GM12878 (cell line): ENCODE data around the gene WHRN. TPM values are rescaled to one million over a fixed set of nuclear protein-coding genes. Genes with fewer than 3 reads are reported as not detected.

ENCODE experiments used
- ATAC-seq: fragments of 200-7000 bp; cut with Tn5 transposase; 3 replicates; pipeline ENCODE4 v1.9.1; 2020; ENCODE audit warnings: mild to moderate bottlenecking, moderate library complexity
- BruUV-seq: library from RNA; stranded (reverse); fragments of 400-500 nt; replicated peaks from 2 replicates; lab custom pipeline; 2021; lab: Mats Ljungman, UMichigan
- CTCF ChIA-PET: fragments of 300-600 bp; sonication (Branson Sonifier 250); formaldehyde crosslinking; extraction: SDS; loops from one replicate; lab custom pipeline; 2021; ENCODE audit warnings: inconsistent platforms; lab: Yijun Ruan, JAX
- POLR2A ChIA-PET: fragments of 350-600 bp; formaldehyde crosslinking; extraction: SDS; loops from one replicate; lab custom pipeline; 2021; ENCODE audit warnings: inconsistent platforms; lab: Charles Lee
- RAD21 ChIA-PET: fragments of 300-600 bp; sonication (Branson Sonifier 250); formaldehyde crosslinking; loops from one replicate; lab custom pipeline; 2023; ENCODE audit warnings: antibody characterized with exemption; ENCODE audit not compliant: unreplicated experiment; lab: Charles Lee
- SMC1A ChIA-PET: fragments of 300-600 bp; sonication (Branson Sonifier 250); formaldehyde crosslinking; loops from one replicate; lab custom pipeline; 2023; ENCODE audit not compliant: unreplicated experiment, uncharacterized antibody; lab: Charles Lee
- DNase-seq: peaks from one replicate; pipeline ENCODE4 v3.0.0-alpha.2; 2011; ENCODE audit warnings: low read depth, low spot score
- FAIRE-seq: peaks from 3 replicates; lab custom pipeline; 2011; peaks lifted over from hg19 to GRCh38; lab: Jason Lieb, UNC
- H2AFZ ChIP-seq: 2 replicates; pipeline ENCODE4 v1.6.0; 2011; ENCODE audit warnings: low read depth, low read length, control low read depth; ENCODE audit not compliant: control insufficient read depth
- H3K27ac ChIP-seq: 2 replicates; pipeline ENCODE4 v1.5.1; 2011; ENCODE audit warnings: control low read depth; ENCODE audit not compliant: control insufficient read depth, insufficient read depth
- H3K27me3 ChIP-seq, 2 experiments: replicated peaks in 1 of 2; 2 replicates each; pipeline versions ENCODE4 v1.6.0 to v1.6.1; 2011; ENCODE audit warnings: low read length in 1 of 2; ENCODE audit not compliant: control insufficient read depth in 2 of 2, insufficient read depth in 2 of 2
- H3K36me3 ChIP-seq, 2 experiments: 2 replicates each; pipeline ENCODE4 v1.5.1; 2011; ENCODE audit warnings: low read length in 1 of 2; ENCODE audit not compliant: control insufficient read depth in 2 of 2, insufficient read depth in 2 of 2
- H3K4me1 ChIP-seq: 2 replicates; pipeline ENCODE4 v1.6.1; 2011; ENCODE audit warnings: mild to moderate bottlenecking, low read length, moderate library complexity, mixed read lengths; ENCODE audit not compliant: control insufficient read depth, insufficient read depth
- H3K4me2 ChIP-seq: 2 replicates; pipeline ENCODE4 v1.6.0; 2011; ENCODE audit warnings: control low read depth; ENCODE audit not compliant: control insufficient read depth, insufficient read depth
- H3K4me3 ChIP-seq: fragments of 200-600 bp; sonication (generic); 2 replicates; pipeline ENCODE4 v1.5.1; 2016
- H3K79me2 ChIP-seq: 2 replicates; pipeline ENCODE4 v1.6.0; 2011; ENCODE audit warnings: low read length; ENCODE audit not compliant: control insufficient read depth, insufficient read depth
- H3K9ac ChIP-seq: 2 replicates; pipeline ENCODE4 v1.8.0; 2011; ENCODE audit warnings: low read length, control low read depth, mixed read lengths; ENCODE audit not compliant: control insufficient read depth, insufficient read depth
- H3K9me3 ChIP-seq: replicated peaks from 3 replicates; pipeline ENCODE4 v1.5.1; 2011; ENCODE audit warnings: mild to moderate bottlenecking, low read length; ENCODE audit not compliant: control insufficient read depth, insufficient read depth
- H4K20me1 ChIP-seq: 2 replicates; pipeline ENCODE4 v1.6.0; 2011; ENCODE audit not compliant: control insufficient read depth, insufficient read depth
- CREM ChIP-seq: IDR thresholded peaks from 2 replicates; pipeline ENCODE4 v1.6.1; 2014; ENCODE audit warnings: antibody characterized with exemption, low read depth
- IKZF1 ChIP-seq: fragments of 450-650 bp; conservative IDR thresholded peaks from 2 replicates; pipeline ENCODE4 v1.6.1; 2017; ENCODE audit warnings: antibody characterized with exemption, mild to moderate bottlenecking
- JUNB ChIP-seq: IDR thresholded peaks from 2 replicates; pipeline ENCODE4 v1.6.1; 2016; ENCODE audit warnings: antibody characterized with exemption, mild to moderate bottlenecking
- KAT2A ChIP-seq: conservative IDR thresholded peaks from 2 replicates; pipeline ENCODE4 v1.6.1; 2011; ENCODE audit warnings: low read depth, low read length; ENCODE audit not compliant: control insufficient read depth
- MEF2B ChIP-seq: fragments of 450-650 bp; IDR thresholded peaks from 2 replicates; pipeline ENCODE4 v1.6.1; 2018; ENCODE audit warnings: mild to moderate bottlenecking, moderate library complexity; ENCODE audit not compliant: partially characterized antibody, poor library complexity, severe bottlenecking
- NFYB ChIP-seq: IDR thresholded peaks from 2 replicates; pipeline ENCODE4 v1.6.1; 2011; ENCODE audit warnings: low read depth, mild to moderate bottlenecking, low read length, improper control_type of control experiment, moderate library complexity; ENCODE audit not compliant: insufficient read depth
- NR2C2 ChIP-seq: IDR thresholded peaks from 2 replicates; pipeline ENCODE4 v1.6.1; 2011; ENCODE audit warnings: borderline replicate concordance, low read depth; ENCODE audit not compliant: control insufficient read depth, insufficient read length
- PAX5 ChIP-seq: IDR thresholded peaks from 2 replicates; pipeline ENCODE4 v1.6.1; 2011; ENCODE audit warnings: low read depth, low read length, borderline replicate concordance
- POLR2AphosphoS2 ChIP-seq: IDR thresholded peaks from 2 replicates; pipeline ENCODE4 v1.6.1; 2011; ENCODE audit warnings: low read depth, mild to moderate bottlenecking, low read length, improper control_type of control experiment, moderate library complexity
- RELA ChIP-seq: fragments of 450-650 bp; IDR thresholded peaks from 2 replicates; pipeline ENCODE4 v1.8.0; 2014; ENCODE audit warnings: borderline replicate concordance; ENCODE audit not compliant: partially characterized antibody
- SRF ChIP-seq, 2 experiments: IDR thresholded peaks; 2 replicates each; pipeline ENCODE4 v1.6.1; 2011; ENCODE audit warnings: low read depth in 2 of 2, low read length in 2 of 2, mild to moderate bottlenecking in 1 of 2, moderate library complexity in 1 of 2
- STAT1 ChIP-seq: fragments of 450-650 bp; conservative IDR thresholded peaks from 2 replicates; pipeline ENCODE4 v1.6.1; 2014; ENCODE audit warnings: antibody characterized with exemption, mild to moderate bottlenecking
- ZNF274 ChIP-seq: IDR thresholded peaks from one replicate; pipeline ENCODE4 v1.8.0; 2011; ENCODE audit not compliant: insufficient read length, insufficient read depth
- ZSCAN29 ChIP-seq: fragments of 450-650 bp; IDR thresholded peaks from 2 replicates; pipeline ENCODE4 v1.6.1; 2017; ENCODE audit warnings: mild to moderate bottlenecking, moderate library complexity
- WGBS: methylation state at CpG from one replicate; pipeline ENCODE4 v1.1.6; 2016; ENCODE audit warnings: low lambda C conversion rate; ENCODE audit not compliant: insufficient replicate concordance, insufficient coverage; ENCODE audit errors: missing lambda C conversion rate; 5-methylcytosine and 5-hydroxymethylcytosine counted together
- in situ Hi-C: fragments of 300-500 bp; cut with MboI; formaldehyde crosslinking; loops from 9 replicates; pipeline ENCODE4 v1.14.3; 2018; ENCODE audit warnings: mixed read lengths
- intact Hi-C: fragments of 100-400 bp; cut with micrococcal nuclease; formaldehyde crosslinking; loops from one replicate; pipeline ENCODE4 v1.14.2; 2022; ENCODE audit not compliant: unreplicated experiment
- polyA plus RNA-seq, 11 experiments: library from polyadenylated mRNA; depleted of rRNA in 4 of 11; unstranded in 6 of 11; stranded (reverse) in 5 of 11; fragments of >200 nt; fragmentation: Nextera tagmentation in 4 of 11; fragmentation: Illumina TruSeq in 1 of 11; extraction: Ambion mirVana in 4 of 11; extraction: Trizol in 1 of 11; gene quantifications; 1 replicate in 1 of 11; 2 replicates in 10 of 11; pipeline versions ENCODE4 v1.2.1 to v1.2.3, GENCODE V29; 2011 to 2016; ENCODE audit warnings: inconsistent platforms in 2 of 11, missing spikeins in 2 of 11, low read depth in 1 of 11
- total RNA-seq, 4 experiments: library from RNA; depleted of rRNA in 3 of 4; stranded (reverse); fragments of >200 nt in 3 of 4; fragmentation: Illumina TruSeq in 1 of 4; extraction: Trizol in 1 of 4; gene quantifications; 2 replicates each; pipeline versions ENCODE4 v1.2.1 to v1.2.3, GENCODE V29; 2013 to 2021
- TF ChIP-seq, protein P1 (sequence below): fragments of 450-650 bp; conservative IDR thresholded peaks from 2 replicates; pipeline ENCODE4 v1.6.1; 2017; ENCODE audit warnings: mild to moderate bottlenecking, moderate library complexity
- TF ChIP-seq, protein P2 (sequence below): fragments of 450-650 bp; IDR thresholded peaks from 2 replicates; pipeline ENCODE4 v1.6.1; 2016; ENCODE audit warnings: mild to moderate bottlenecking
- TF ChIP-seq, protein P3 (sequence below), 3 experiments: IDR thresholded peaks in 2 of 3; conservative IDR thresholded peaks in 1 of 3; 2 replicates each; pipeline ENCODE4 v1.5.1; 2011; ENCODE audit warnings: low read depth in 3 of 3, low read length in 3 of 3, mild to moderate bottlenecking in 3 of 3, control low read depth in 2 of 3, moderate library complexity in 2 of 3, inconsistent platforms in 1 of 3, mixed read lengths in 1 of 3; ENCODE audit not compliant: control insufficient read depth in 2 of 3, insufficient read depth in 1 of 3; ENCODE audit errors: extremely low read depth in 1 of 3

WHRN gene
- total and polyA plus RNA-seq, 10 of the 15 experiments (the other 5 are each of a cell fraction or from before 2014, with no cell fraction given): 0.04 to 18.2 (median 0.68) TPM; not detected in 1

DNA sequence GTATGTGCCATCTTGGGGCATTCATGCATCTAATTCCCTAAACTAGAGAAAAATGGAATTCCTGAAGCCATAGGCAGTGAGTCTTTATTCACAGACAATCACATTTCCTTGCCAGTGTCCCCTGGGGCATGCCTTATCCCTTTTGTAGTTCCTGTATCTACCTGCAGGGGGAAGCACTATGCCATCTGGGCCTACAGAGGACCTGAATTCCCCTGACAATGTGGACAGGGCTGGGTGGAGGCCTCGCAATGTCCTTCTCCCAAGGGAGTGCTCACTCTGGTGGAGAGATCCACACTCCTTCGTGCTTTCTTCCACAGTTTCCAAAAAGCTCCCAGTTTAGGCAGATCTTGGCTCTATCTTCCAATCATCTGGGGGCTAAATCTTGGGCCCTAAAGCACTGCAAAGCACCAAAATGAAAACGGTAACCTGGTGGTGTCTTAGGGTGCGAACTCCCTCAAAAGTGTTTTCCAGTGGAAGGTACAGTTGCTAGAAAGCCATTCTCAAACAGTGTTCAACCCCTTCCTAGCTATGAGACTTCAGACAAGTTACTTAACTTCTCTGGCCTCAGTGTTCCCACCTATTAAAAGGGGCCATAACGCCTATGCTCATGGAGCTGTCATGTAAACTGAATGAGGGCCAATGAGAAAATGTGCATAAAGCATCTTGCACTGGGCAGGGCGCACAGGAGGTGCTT is 17.5 kb downstream of the WHRN start:
- Histone ChIP-seq H3K36me3 (no peaks in the 10 kb centered on the region), H4K20me1 (no peaks in the 10 kb centered on the region), H3K4me2 (no peak overlapping the region), H3K4me3 (no peak overlapping the region), H3K9ac (no peak overlapping the region), H3K27me3 (no peaks in the 10 kb centered on the region), H3K79me2 (no peaks in the 10 kb centered on the region), H2AFZ (no peak overlapping the region), H3K4me1 (peaks cover 15% of the 10 kb centered on the region), H3K9me3 (no peaks in the 10 kb centered on the region; the same call in 2 of the 3 replicates), H3K27ac (no peak overlapping the region)
- RAD21 ChIA-PET: interaction anchor here (0.7 to 6.4 kb wide), 16 partner anchors 10 to 165 kb away, joined by 3 to 104 read pairs (median 5); partner anchors contain the start of genes ATP6V1G1 and WHRN
- POLR2A ChIA-PET: interaction anchor here (0.7 to 6.4 kb wide), 9 partner anchors 10 to 643 kb away, joined by 3 to 85 read pairs (median 4); partner anchors contain the start of genes AKNA and WHRN
- ATAC-seq (peak; percentile 80), FAIRE-seq (peak; percentile 84), DNase-seq (peak; percentile 34)
- in situ Hi-C loops: loop anchor here (5.0 kb wide), 1 partner anchor 165 kb away; no protein-coding TSS in a partner anchor
- CTCF ChIA-PET: interaction anchor here (0.7 to 7.7 kb wide), 22 partner anchors 8 to 527 kb away, joined by 3 to 256 read pairs (median 5); partner anchors contain the start of genes ATP6V1G1 and WHRN
- intact Hi-C loops: loop anchor here (1.0 to 2.0 kb wide), 2 partner anchors 15 to 166 kb away; no protein-coding TSS in a partner anchor
- SMC1A ChIA-PET: interaction anchor here (0.7 to 8.3 kb wide), 23 partner anchors 12 to 167 kb away, joined by 3 to 177 read pairs (median 4); partner anchors contain the start of genes ATP6V1G1 and WHRN
- no TSS peak for BruUV-seq
- WGBS: 15% methylated on average over 6 of the region's 6 CpGs
- TF ChIP-seq, protein P1, sequence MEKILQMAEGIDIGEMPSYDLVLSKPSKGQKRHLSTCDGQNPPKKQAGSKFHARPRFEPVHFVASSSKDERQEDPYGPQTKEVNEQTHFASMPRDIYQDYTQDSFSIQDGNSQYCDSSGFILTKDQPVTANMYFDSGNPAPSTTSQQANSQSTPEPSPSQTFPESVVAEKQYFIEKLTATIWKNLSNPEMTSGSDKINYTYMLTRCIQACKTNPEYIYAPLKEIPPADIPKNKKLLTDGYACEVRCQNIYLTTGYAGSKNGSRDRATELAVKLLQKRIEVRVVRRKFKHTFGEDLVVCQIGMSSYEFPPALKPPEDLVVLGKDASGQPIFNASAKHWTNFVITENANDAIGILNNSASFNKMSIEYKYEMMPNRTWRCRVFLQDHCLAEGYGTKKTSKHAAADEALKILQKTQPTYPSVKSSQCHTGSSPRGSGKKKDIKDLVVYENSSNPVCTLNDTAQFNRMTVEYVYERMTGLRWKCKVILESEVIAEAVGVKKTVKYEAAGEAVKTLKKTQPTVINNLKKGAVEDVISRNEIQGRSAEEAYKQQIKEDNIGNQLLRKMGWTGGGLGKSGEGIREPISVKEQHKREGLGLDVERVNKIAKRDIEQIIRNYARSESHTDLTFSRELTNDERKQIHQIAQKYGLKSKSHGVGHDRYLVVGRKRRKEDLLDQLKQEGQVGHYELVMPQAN: peak; percentile 22; the same call in 1 of the 2 replicates
- TF ChIP-seq ZSCAN29: no peak
- TF ChIP-seq NR2C2: no peak
- TF ChIP-seq JUNB: no peak
- TF ChIP-seq, protein P2, sequence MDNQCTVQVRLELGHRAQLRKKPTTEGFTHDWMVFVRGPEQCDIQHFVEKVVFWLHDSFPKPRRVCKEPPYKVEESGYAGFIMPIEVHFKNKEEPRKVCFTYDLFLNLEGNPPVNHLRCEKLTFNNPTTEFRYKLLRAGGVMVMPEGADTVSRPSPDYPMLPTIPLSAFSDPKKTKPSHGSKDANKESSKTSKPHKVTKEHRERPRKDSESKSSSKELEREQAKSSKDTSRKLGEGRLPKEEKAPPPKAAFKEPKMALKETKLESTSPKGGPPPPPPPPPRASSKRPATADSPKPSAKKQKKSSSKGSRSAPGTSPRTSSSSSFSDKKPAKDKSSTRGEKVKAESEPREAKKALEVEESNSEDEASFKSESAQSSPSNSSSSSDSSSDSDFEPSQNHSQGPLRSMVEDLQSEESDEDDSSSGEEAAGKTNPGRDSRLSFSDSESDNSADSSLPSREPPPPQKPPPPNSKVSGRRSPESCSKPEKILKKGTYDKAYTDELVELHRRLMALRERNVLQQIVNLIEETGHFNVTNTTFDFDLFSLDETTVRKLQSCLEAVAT: peak; percentile 89
- TF ChIP-seq NFYB: no peak
- TF ChIP-seq SRF (IDR thresholded peaks at IDR 0.05; ENCODE audit: low read depth in 2 of 2, low read length in 2 of 2): no peak
- TF ChIP-seq POLR2AphosphoS2: no peak
- TF ChIP-seq PAX5: no peak
- TF ChIP-seq MEF2B: peak; percentile 96
- TF ChIP-seq KAT2A: no peak
- peak; percentile 81 for TF ChIP-seq IKZF1
- no peak for TF ChIP-seq CREM
- TF ChIP-seq, protein P3, sequence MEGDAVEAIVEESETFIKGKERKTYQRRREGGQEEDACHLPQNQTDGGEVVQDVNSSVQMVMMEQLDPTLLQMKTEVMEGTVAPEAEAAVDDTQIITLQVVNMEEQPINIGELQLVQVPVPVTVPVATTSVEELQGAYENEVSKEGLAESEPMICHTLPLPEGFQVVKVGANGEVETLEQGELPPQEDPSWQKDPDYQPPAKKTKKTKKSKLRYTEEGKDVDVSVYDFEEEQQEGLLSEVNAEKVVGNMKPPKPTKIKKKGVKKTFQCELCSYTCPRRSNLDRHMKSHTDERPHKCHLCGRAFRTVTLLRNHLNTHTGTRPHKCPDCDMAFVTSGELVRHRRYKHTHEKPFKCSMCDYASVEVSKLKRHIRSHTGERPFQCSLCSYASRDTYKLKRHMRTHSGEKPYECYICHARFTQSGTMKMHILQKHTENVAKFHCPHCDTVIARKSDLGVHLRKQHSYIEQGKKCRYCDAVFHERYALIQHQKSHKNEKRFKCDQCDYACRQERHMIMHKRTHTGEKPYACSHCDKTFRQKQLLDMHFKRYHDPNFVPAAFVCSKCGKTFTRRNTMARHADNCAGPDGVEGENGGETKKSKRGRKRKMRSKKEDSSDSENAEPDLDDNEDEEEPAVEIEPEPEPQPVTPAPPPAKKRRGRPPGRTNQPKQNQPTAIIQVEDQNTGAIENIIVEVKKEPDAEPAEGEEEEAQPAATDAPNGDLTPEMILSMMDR (IDR thresholded peaks at IDR 0.05 in 2 of 3, conservative IDR thresholded peaks at IDR 0.05 in 1 of 3; ENCODE audit: control insufficient read depth in 2 of 3, extremely low read depth in 1 of 3, insufficient read depth in 1 of 3, low read depth in 3 of 3, low read length in 3 of 3): peak; percentile 90 to 93 (median 93); a peak in 5 of 6 replicates
- TF ChIP-seq ZNF274: no peak
- no peak for TF ChIP-seq STAT1
- peak; percentile 6 for TF ChIP-seq RELA
